Skin of body (tissue), 2 donors: ENCODE data around the gene HBA1. TPM values are rescaled to one million over a fixed set of nuclear protein-coding genes. Genes with fewer than 3 reads are reported as not detected.
"Not testable (repeated sequence)": the region's sequence is repeated elsewhere in the genome, so short reads cannot be mapped to it uniquely, and the experiment has no call there.

Experiments used
- DNase-seq: peaks from one replicate; lab custom pipeline; 2025; lab: John Stamatoyannopoulos, UW
- total RNA-seq: library from RNA; depleted of rRNA; stranded (reverse); fragments of >200 nt; gene quantifications from one replicate; pipeline ENCODE4 v1.2.3, GENCODE V29; 2014

HBA1 gene
- total RNA-seq, 1 donor from 2014 or later = 3,010 TPM

- DNase-seq = not testable (repeated sequence)
Measured at GRCh38 chr16:173928-174769, 2.3 kb upstream of the HBA1 start.

- DNase-seq = no peak
Measured at GRCh38 chr16:175011-175949, 1.2 kb upstream of the HBA1 start.

- not testable (repeated sequence) for DNase-seq
Measured at GRCh38 chr16:176006-176405, 474 bp upstream of the HBA1 start.

GRCh38 chr16:177394-177822 is 928 bp downstream of the HBA1 start:
- DNase-seq = peak; percentile 49

- no peak for DNase-seq
Measured at GRCh38 chr16:177981-178667, 1.6 kb downstream of the HBA1 start.

GRCh38 chr16:178668-179015 is 2.2 kb downstream of the HBA1 start:
- no peak for DNase-seq

- no peak for DNase-seq
Measured at GRCh38 chr16:179211-180092, 3.0 kb downstream of the HBA1 start.

- no peak for DNase-seq
Measured at GRCh38 chr16:180101-180675, 3.7 kb downstream of the HBA1 start, which contains the start of gene HBQ1. TSS of gene HBQ1 (plus strand) at chr16:180459. CDS start at chr16:180487, 28 bp downstream.

GRCh38 chr16:180681-181564 is 4.4 kb downstream of the HBA1 start:
- DNase-seq = no peak

GRCh38 chr16:181565-182021 is 5.1 kb downstream of the HBA1 start:
- DNase-seq = peak; percentile 46

GRCh38 chr16:183005-183404 is 6.5 kb downstream of the HBA1 start:
- no peak for DNase-seq

GRCh38 chr16:185213-185612 is 8.7 kb downstream of the HBA1 start:
- DNase-seq = no peak

- no peak for DNase-seq
Measured at GRCh38 chr16:185691-186090, 9.2 kb downstream of the HBA1 start.

GRCh38 chr16:187330-187729 is 10.8 kb downstream of the HBA1 start:
- DNase-seq = no peak

- no peak for DNase-seq
Measured at GRCh38 chr16:188674-189073, 12.2 kb downstream of the HBA1 start.

- no peak for DNase-seq
Measured at GRCh38 chr16:189604-190186, 13.2 kb downstream of the HBA1 start.

- DNase-seq = no peak
Measured at GRCh38 chr16:191831-192230, 15.4 kb downstream of the HBA1 start.

GRCh38 chr16:192686-193085 is 16.2 kb downstream of the HBA1 start:
- DNase-seq = no peak

- DNase-seq = no peak
Measured at GRCh38 chr16:193441-193840, 17.0 kb downstream of the HBA1 start.
